Astrocyte (in vitro differentiated cells and primary cell): ENCODE data around the gene SLC7A6OS. TPM values are rescaled to one million over a fixed set of nuclear protein-coding genes. Genes with fewer than 3 reads are reported as not detected.

Experiments
- DNase-seq: peaks from one replicate; pipeline ENCODE4 v3.0.0-alpha.2; 2010; ENCODE audit warnings: low read depth
- FAIRE-seq: peaks from 2 replicates; lab custom pipeline; 2011; peaks lifted over from hg19 to GRCh38; lab: Jason Lieb, UNC
- H2AFZ ChIP-seq: 2 replicates; pipeline ENCODE4 v1.6.0; 2012; ENCODE audit warnings: low read depth, low read length, inconsistent platforms
- H3K27ac ChIP-seq: 2 replicates; pipeline ENCODE4 v1.5.1; 2011; ENCODE audit warnings: low read depth, low read length, inconsistent platforms
- H3K27me3 ChIP-seq: 2 replicates; pipeline ENCODE4 v1.6.0; 2011; ENCODE audit warnings: low read length, inconsistent platforms; ENCODE audit not compliant: insufficient read depth
- H3K36me3 ChIP-seq: 2 replicates; pipeline ENCODE4 v1.5.1; 2011; ENCODE audit warnings: low read length, inconsistent platforms; ENCODE audit not compliant: insufficient read depth
- H3K4me1 ChIP-seq: 2 replicates; pipeline ENCODE4 v1.5.1; 2011; ENCODE audit warnings: low read length, inconsistent platforms; ENCODE audit not compliant: insufficient read depth
- H3K4me2 ChIP-seq: 2 replicates; pipeline ENCODE4 v1.6.0; 2012; ENCODE audit warnings: low read length, inconsistent platforms
- H3K4me3 ChIP-seq: 2 replicates; pipeline ENCODE4 v1.5.1; 2011; ENCODE audit warnings: low read depth, mild to moderate bottlenecking, low read length, inconsistent platforms; ENCODE audit not compliant: insufficient read depth
- H3K79me2 ChIP-seq: 2 replicates; pipeline ENCODE4 v1.6.0; 2012; ENCODE audit warnings: mild to moderate bottlenecking, low read length, inconsistent platforms; ENCODE audit not compliant: insufficient read depth
- H3K9ac ChIP-seq: 2 replicates; pipeline ENCODE4 v1.6.0; 2012; ENCODE audit warnings: mild to moderate bottlenecking, low read length, inconsistent platforms
- H3K9me3 ChIP-seq: 2 replicates; pipeline ENCODE4 v1.5.1; 2012; ENCODE audit warnings: low read depth, mild to moderate bottlenecking, low read length, inconsistent platforms; ENCODE audit not compliant: insufficient read depth
- H4K20me1 ChIP-seq: 2 replicates; pipeline ENCODE4 v1.6.0; 2012; ENCODE audit warnings: low read length, inconsistent platforms; ENCODE audit not compliant: insufficient read depth
- H3K27ac Mint-ChIP-seq: one replicate; pipeline ENCODE4 v1.8.0; 2021; ENCODE audit warnings: mild to moderate bottlenecking, mixed read lengths; ENCODE audit not compliant: unreplicated experiment
- H3K27me3 Mint-ChIP-seq: one replicate; pipeline ENCODE4 v1.8.0; 2021; ENCODE audit warnings: low read depth, mixed read lengths; ENCODE audit not compliant: unreplicated experiment
- H3K36me3 Mint-ChIP-seq: one replicate; pipeline ENCODE4 v1.8.0; 2021; ENCODE audit warnings: low read depth, mixed read lengths; ENCODE audit not compliant: unreplicated experiment
- H3K4me1 Mint-ChIP-seq: one replicate; pipeline ENCODE4 v1.8.0; 2021; ENCODE audit warnings: low read depth, mixed read lengths; ENCODE audit not compliant: unreplicated experiment
- H3K4me3 Mint-ChIP-seq: one replicate; pipeline ENCODE4 v1.8.0; 2021; ENCODE audit warnings: mild to moderate bottlenecking, moderate library complexity, mixed read lengths; ENCODE audit not compliant: unreplicated experiment
- H3K9me3 Mint-ChIP-seq: one replicate; pipeline ENCODE4 v1.8.0; 2021; ENCODE audit warnings: mild to moderate bottlenecking, mixed read lengths; ENCODE audit not compliant: unreplicated experiment
- EZH2 ChIP-seq: IDR thresholded peaks from 2 replicates; pipeline ENCODE4 v1.6.1; 2012; ENCODE audit warnings: mild to moderate bottlenecking, low read length, inconsistent platforms; ENCODE audit not compliant: insufficient read depth
- total RNA-seq: library from RNA; stranded (reverse); gene quantifications from 2 replicates; pipeline ENCODE4 v1.2.1, GENCODE V29; 2021
- TF ChIP-seq, protein P1 (sequence below): IDR thresholded peaks from 2 replicates; pipeline ENCODE4 v1.5.1; 2011; ENCODE audit warnings: low read depth, mild to moderate bottlenecking, inconsistent platforms, low read length, moderate library complexity; ENCODE audit not compliant: insufficient read depth

Gene SLC7A6OS
- total RNA-seq, 1 donor from 2014 or later: 16.7 TPM

DNA sequence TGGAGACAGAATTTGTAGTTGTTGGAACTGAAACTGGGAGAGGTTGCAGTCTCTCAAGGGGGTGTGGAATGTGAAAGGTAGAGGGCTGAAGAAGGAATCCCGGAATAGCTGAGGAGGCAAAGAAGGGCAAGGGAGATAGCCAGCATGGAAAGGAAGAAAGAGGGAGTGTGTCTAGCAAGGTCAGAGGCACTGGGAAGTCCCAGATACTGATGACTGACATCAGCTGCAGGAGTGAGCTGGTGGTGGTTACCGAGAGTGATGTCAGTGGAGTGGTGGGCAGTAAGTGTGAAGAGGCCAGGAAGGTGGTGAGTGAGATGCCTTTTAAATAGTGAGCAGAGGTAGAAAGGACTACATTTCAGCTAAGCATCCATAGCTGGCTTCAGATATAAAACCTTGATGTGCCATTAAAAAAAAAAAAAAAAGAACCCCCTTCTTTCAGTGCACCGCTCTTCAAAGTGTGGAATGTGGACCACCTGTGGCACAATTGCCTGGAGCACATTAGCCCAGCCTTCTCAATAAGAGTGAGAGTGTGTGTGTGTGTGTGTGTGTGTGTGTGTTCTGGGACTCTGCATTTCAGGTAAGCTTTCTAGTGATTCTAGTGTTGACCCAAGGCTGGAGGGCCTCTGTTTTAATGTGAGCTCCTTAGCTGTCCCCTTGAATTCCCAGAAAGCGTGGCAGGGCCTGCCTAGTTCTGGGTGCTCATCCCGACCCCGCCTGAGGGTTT, 8.6 kb upstream of the SLC7A6OS start:
- no peak overlapping the region for H3K27ac ChIP-seq
- H3K27me3 ChIP-seq: no peaks in the 10 kb centered on the region
- H2AFZ ChIP-seq: no peak overlapping the region
- H3K9ac ChIP-seq: no peak overlapping the region
- peaks cover 6% of the 10 kb centered on the region for H3K79me2 ChIP-seq
- H3K4me1 ChIP-seq: no peaks in the 10 kb centered on the region
- H3K4me3 ChIP-seq: no peak overlapping the region
- peaks cover 10% of the 10 kb centered on the region for H3K36me3 ChIP-seq
- no peaks in the 10 kb centered on the region for H3K9me3 Mint-ChIP-seq
- no peaks in the 10 kb centered on the region for H3K9me3 ChIP-seq
- H3K4me1 Mint-ChIP-seq: peaks cover 7% of the 10 kb centered on the region
- peaks cover 14% of the 10 kb centered on the region for H4K20me1 ChIP-seq
- H3K4me3 Mint-ChIP-seq: no peak overlapping the region
- DNase-seq (no peak), FAIRE-seq (no peak)
- H3K4me2 ChIP-seq: no peak overlapping the region
- H3K27ac Mint-ChIP-seq: no peak overlapping the region
- H3K36me3 Mint-ChIP-seq: peaks cover 22% of the 10 kb centered on the region
- H3K27me3 Mint-ChIP-seq: no peaks in the 10 kb centered on the region
- TF ChIP-seq, protein P1, sequence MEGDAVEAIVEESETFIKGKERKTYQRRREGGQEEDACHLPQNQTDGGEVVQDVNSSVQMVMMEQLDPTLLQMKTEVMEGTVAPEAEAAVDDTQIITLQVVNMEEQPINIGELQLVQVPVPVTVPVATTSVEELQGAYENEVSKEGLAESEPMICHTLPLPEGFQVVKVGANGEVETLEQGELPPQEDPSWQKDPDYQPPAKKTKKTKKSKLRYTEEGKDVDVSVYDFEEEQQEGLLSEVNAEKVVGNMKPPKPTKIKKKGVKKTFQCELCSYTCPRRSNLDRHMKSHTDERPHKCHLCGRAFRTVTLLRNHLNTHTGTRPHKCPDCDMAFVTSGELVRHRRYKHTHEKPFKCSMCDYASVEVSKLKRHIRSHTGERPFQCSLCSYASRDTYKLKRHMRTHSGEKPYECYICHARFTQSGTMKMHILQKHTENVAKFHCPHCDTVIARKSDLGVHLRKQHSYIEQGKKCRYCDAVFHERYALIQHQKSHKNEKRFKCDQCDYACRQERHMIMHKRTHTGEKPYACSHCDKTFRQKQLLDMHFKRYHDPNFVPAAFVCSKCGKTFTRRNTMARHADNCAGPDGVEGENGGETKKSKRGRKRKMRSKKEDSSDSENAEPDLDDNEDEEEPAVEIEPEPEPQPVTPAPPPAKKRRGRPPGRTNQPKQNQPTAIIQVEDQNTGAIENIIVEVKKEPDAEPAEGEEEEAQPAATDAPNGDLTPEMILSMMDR: no peak
- no peak for TF ChIP-seq EZH2

DNA sequence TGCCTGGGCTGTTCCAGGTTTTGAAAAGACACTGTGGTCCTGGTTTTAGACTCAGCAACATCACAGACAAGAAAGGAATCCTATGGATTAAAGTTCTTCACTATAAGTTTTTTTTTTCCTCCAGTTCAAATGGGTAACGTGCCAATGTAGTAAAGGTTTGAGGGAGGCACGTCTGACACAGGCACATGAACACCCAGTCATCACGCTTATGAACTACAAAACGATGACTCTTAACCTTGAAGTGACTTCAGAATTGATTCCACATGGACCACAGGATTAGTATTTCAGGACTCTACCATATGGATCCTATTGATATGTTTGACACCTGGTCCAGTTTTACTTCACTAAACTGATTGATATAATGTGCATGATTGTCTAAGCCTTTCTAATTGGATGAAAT, 2.4 kb upstream of the SLC7A6OS start:
- Histone ChIP-seq H3K36me3 (peaks cover 6% of the 10 kb centered on the region), H2AFZ (no peak overlapping the region), H3K4me2 (no peak overlapping the region), H3K27me3 (no peaks in the 10 kb centered on the region), H3K4me1 (peaks cover 10% of the 10 kb centered on the region), H3K9ac (no peak overlapping the region), H3K4me3 (no peak overlapping the region), H3K27ac (no peak overlapping the region), H3K79me2 (peaks cover 49% of the 10 kb centered on the region), H4K20me1 (peaks cover 14% of the 10 kb centered on the region), H3K9me3 (no peaks in the 10 kb centered on the region)
- Mint-ChIP-seq H3K9me3 (no peaks in the 10 kb centered on the region), H3K27me3 (no peaks in the 10 kb centered on the region), H3K4me3 (no peak overlapping the region), H3K36me3 (peaks cover 10% of the 10 kb centered on the region), H3K27ac (no peak overlapping the region), H3K4me1 (peaks cover 10% of the 10 kb centered on the region)
- no peak for DNase-seq
- no peak for TF ChIP-seq EZH2
- TF ChIP-seq, protein P1: no peak
- no peak for FAIRE-seq

DNA sequence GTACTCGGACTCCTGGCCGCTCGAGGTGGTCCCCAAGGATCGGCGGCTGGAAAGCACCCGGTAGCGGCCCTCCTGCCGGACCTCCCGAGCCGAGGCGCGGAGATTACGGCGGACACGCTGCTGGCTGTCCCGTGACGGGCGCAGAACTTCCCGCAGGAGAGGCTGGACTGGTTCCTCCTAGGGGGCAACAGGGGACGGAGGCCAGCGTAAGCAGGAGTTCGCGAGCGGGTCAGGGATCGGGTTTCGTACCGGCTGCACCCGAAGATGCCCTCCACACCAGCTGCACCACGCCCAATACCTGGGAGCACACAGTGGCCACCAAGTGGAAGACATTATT, 341 bp downstream of the SLC7A6OS start:
- peaks cover 15% of the 10 kb centered on the region for H4K20me1 ChIP-seq
- H3K9me3 Mint-ChIP-seq: no peaks in the 10 kb centered on the region
- peak overlapping the region; percentile 95 for H2AFZ ChIP-seq
- peak overlapping the region; percentile 82 for H3K27ac Mint-ChIP-seq
- H3K4me3 Mint-ChIP-seq: peak overlapping the region; percentile 97
- no peaks in the 10 kb centered on the region for H3K9me3 ChIP-seq
- no peaks in the 10 kb centered on the region for H3K27me3 Mint-ChIP-seq
- no peaks in the 10 kb centered on the region for H3K27me3 ChIP-seq
- peak overlapping the region; percentile 89 for H3K4me2 ChIP-seq
- TF ChIP-seq, protein P1: no peak
- no peak for TF ChIP-seq EZH2
- H3K79me2 ChIP-seq: peaks cover 71% of the 10 kb centered on the region
- DNase-seq (no peak), FAIRE-seq (no peak)
- peaks cover 6% of the 10 kb centered on the region for H3K36me3 Mint-ChIP-seq
- peaks cover 10% of the 10 kb centered on the region for H3K4me1 ChIP-seq
- peaks cover 10% of the 10 kb centered on the region for H3K4me1 Mint-ChIP-seq
- H3K36me3 ChIP-seq: peaks cover 8% of the 10 kb centered on the region
- H3K9ac ChIP-seq: peak overlapping the region; percentile 93
- H3K4me3 ChIP-seq: peak overlapping the region; percentile 92
- H3K27ac ChIP-seq: peak overlapping the region; percentile 77
